Lung (tissue), 12 donors: ENCODE data around the gene KLK8. TPM values are rescaled to one million over a fixed set of nuclear protein-coding genes. Genes with fewer than 3 reads are reported as not detected.
A peak's percentile ranks its signal among the peaks of the same experiment; 100 is the strongest.

Experiments
- ATAC-seq: fragments of 200-7000 bp; cut with Tn5 transposase; one replicate; pipeline ENCODE4 v1.9.1; 2020; ENCODE audit warnings: moderate number of reproducible peaks; ENCODE audit not compliant: insufficient read depth, low FRiP score
- DNase-seq, 3 donors: peaks; one replicate each; pipeline ENCODE4 v3.0.0-alpha.2; 2013 to 2017
- H3K27ac ChIP-seq, 2 donors: one replicate each; pipeline ENCODE4 v1.5.1; 2013; ENCODE audit warnings: mild to moderate bottlenecking in 2 of 2, moderate library complexity in 2 of 2, control low read depth in 1 of 2, inconsistent platforms in 1 of 2, low read depth in 1 of 2, low read length in 1 of 2
- H3K27me3 ChIP-seq, 3 donors: one replicate each; pipeline ENCODE4 v1.5.1; 2013; ENCODE audit warnings: low read length in 2 of 3; ENCODE audit not compliant: control insufficient read depth in 3 of 3, insufficient read depth in 3 of 3
- H3K36me3 ChIP-seq, 4 donors: one replicate each; pipeline ENCODE4 v1.5.1; 2013; ENCODE audit warnings: low read length in 4 of 4, mild to moderate bottlenecking in 1 of 4, moderate library complexity in 1 of 4; ENCODE audit not compliant: control insufficient read depth in 4 of 4, insufficient read depth in 4 of 4
- H3K4me1 ChIP-seq, 5 donors: one replicate each; pipeline ENCODE4 v1.5.1; 2013; ENCODE audit warnings: low read length in 5 of 5, mild to moderate bottlenecking in 2 of 5, moderate library complexity in 1 of 5; ENCODE audit not compliant: control insufficient read depth in 5 of 5, insufficient read depth in 5 of 5
- H3K4me3 ChIP-seq: one replicate; pipeline ENCODE4 v1.5.1; 2013; ENCODE audit warnings: mild to moderate bottlenecking, control low read depth, moderate library complexity
- H3K9ac ChIP-seq, 2 donors: one replicate each; pipeline ENCODE4 v1.5.1; 2013; ENCODE audit warnings: low read length in 2 of 2, control low read depth in 1 of 2; ENCODE audit not compliant: insufficient read depth in 1 of 2
- H3K9me3 ChIP-seq, 4 donors: one replicate each; pipeline ENCODE4 v1.5.1; 2013; ENCODE audit warnings: low read length in 3 of 4, mild to moderate bottlenecking in 1 of 4, moderate library complexity in 1 of 4; ENCODE audit not compliant: control insufficient read depth in 4 of 4, insufficient read depth in 3 of 4
- CTCF ChIP-seq: IDR thresholded peaks from 2 replicates; pipeline ENCODE4 v1.5.1; 2012; ENCODE audit warnings: mild to moderate bottlenecking; ENCODE audit errors: control extremely low read depth, extremely low read depth
- WGBS, 2 donors: extraction: QIAGEN DNeasy Blood & Tissue Kit; methylation state at CpG; one replicate each; pipeline ENCODE4 v1.1.7; 2013; 5-methylcytosine and 5-hydroxymethylcytosine counted together
- polyA plus RNA-seq, 2 donors: library from polyadenylated mRNA; stranded (reverse); fragments of 200-250 nt; gene quantifications; one replicate each; pipeline ENCODE4 v1.2.1, GENCODE V29; 2013
- total RNA-seq, 2 donors: library from RNA; depleted of rRNA in 1 of 2; stranded (reverse); fragments of >200 nt in 1 of 2; gene quantifications; one replicate each; pipeline ENCODE4 v1.2.1, GENCODE V29; 2014 to 2021
- donor health status: control.
- donor health status: control.
- donor health status: Bipolar disorder and iron deficiency.
- donor health status: healthy.
- donor health status: DM: yes; HTN: yes; CAD: no.

Gene KLK8
- total and polyA plus RNA-seq, 4 donors: 0.39 to 0.74 TPM; not detected in 2

GRCh38 chr19:50952910-50953309 is 48.5 kb downstream of the KLK8 start, which contains the start of gene KLK5:
Gene KLK5 (minus strand): TSS chr19:50953038. CDS start chr19:50952657, 381 bp downstream.
- DNase-seq (peak in 1 of 3 donors; percentile 1), ATAC-seq (no peak)
- WGBS, 2 donors: 11 to 15% methylated on average over 7 of the region's 7 CpGs
- no peak within 1 kb of the TSS for H3K4me3 ChIP-seq
- peaks cover 0 to 6% (median 4%) of the 10 kb centered on the region in 3 donors for H3K27me3 ChIP-seq
- TF ChIP-seq CTCF: no peak
- no peaks in the 10 kb centered on the region for H3K36me3 ChIP-seq
- peaks cover 0 to 2% (median 0%) of the 10 kb centered on the region in 4 donors for H3K9me3 ChIP-seq
- no peak within 1 kb of the TSS for H3K9ac ChIP-seq
- H3K4me1 ChIP-seq: no peaks in the 10 kb centered on the region
- no peak within 1 kb of the TSS for H3K27ac ChIP-seq

- no peaks in the 10 kb centered on the region for H3K4me1 ChIP-seq
- DNase-seq (no peak), ATAC-seq (no peak)
- H3K27me3 ChIP-seq: peaks cover 0 to 6% (median 4%) of the 10 kb centered on the region in 3 donors
- WGBS, 2 donors: 48 to 75% methylated on average over 19 of the region's 19 CpGs
- no peak for TF ChIP-seq CTCF
- H3K9ac ChIP-seq: no peak overlapping the region
- H3K27ac ChIP-seq: no peak overlapping the region
- no peak overlapping the region for H3K4me3 ChIP-seq
- no peaks in the 10 kb centered on the region for H3K36me3 ChIP-seq
- peaks cover 0 to 2% (median 0%) of the 10 kb centered on the region in 4 donors for H3K9me3 ChIP-seq
Measured at GRCh38 chr19:50949861-50950260, 51.5 kb downstream of the KLK8 start.

GRCh38 chr19:50947123-50947522 is 54.3 kb downstream of the KLK8 start:
- H3K36me3 ChIP-seq: no peaks in the 10 kb centered on the region
- no peak for TF ChIP-seq CTCF
- WGBS, 2 donors: 82 to 86% methylated on average over 4 of the region's 4 CpGs
- no peak overlapping the region for H3K9ac ChIP-seq
- H3K4me1 ChIP-seq: no peaks in the 10 kb centered on the region
- no peak overlapping the region for H3K4me3 ChIP-seq
- H3K27ac ChIP-seq: no peak overlapping the region
- ATAC-seq (no peak), DNase-seq (no peak)
- H3K9me3 ChIP-seq: peaks cover 0 to 2% (median 0%) of the 10 kb centered on the region in 4 donors
- H3K27me3 ChIP-seq: peaks cover 0 to 6% (median 0%) of the 10 kb centered on the region in 3 donors

Other genes with a start within 250 kb of the KLK8 start
- gene GPR32, start 231.1 kb downstream of the KLK8 start, total RNA-seq: not detected
- not detected for gene GPR32, start 231.1 kb downstream of the KLK8 start, polyA plus RNA-seq
- gene ACP4, start 211.2 kb downstream of the KLK8 start, total RNA-seq: not detected
- gene ACP4, start 211.2 kb downstream of the KLK8 start, polyA plus RNA-seq: not detected
- gene KLK1, start 177.8 kb downstream of the KLK8 start, total RNA-seq: under 1 TPM in 1 of 2 donors, not detected in 1; 0.92 TPM
- gene KLK1, start 177.8 kb downstream of the KLK8 start, polyA plus RNA-seq: under 1 TPM; 0.25 to 0.83 TPM
- not detected for gene KLK15, start 168.0 kb downstream of the KLK8 start, total RNA-seq
- gene KLK15, start 168.0 kb downstream of the KLK8 start, polyA plus RNA-seq: not detected
- not detected for gene KLK3, start 146.7 kb downstream of the KLK8 start, total RNA-seq
- gene KLK3, start 146.7 kb downstream of the KLK8 start, polyA plus RNA-seq: not detected
- gene KLK2, start 128.2 kb downstream of the KLK8 start, total RNA-seq: not detected
- not detected for gene KLK2, start 128.2 kb downstream of the KLK8 start, polyA plus RNA-seq
- not detected for gene KLK4, start 90.2 kb downstream of the KLK8 start, total RNA-seq
- under 1 TPM; 0.03 to 0.26 TPM for gene KLK4, start 90.2 kb downstream of the KLK8 start, polyA plus RNA-seq
- under 1 TPM in 1 of 2 donors, not detected in 1; 0.60 TPM for gene KLK5, start 48.6 kb downstream of the KLK8 start, total RNA-seq
- gene KLK5, start 48.6 kb downstream of the KLK8 start, polyA plus RNA-seq: under 1 TPM in 1 of 2 donors, not detected in 1; 0.06 TPM
- gene KLK6, start 32.0 kb downstream of the KLK8 start, total RNA-seq: not detected
- gene KLK6, start 32.0 kb downstream of the KLK8 start, polyA plus RNA-seq: not detected
- gene KLK7, start 17.7 kb downstream of the KLK8 start, total RNA-seq: under 1 TPM in 1 of 2 donors, not detected in 1; 0.31 TPM
- under 1 TPM; 0.05 to 0.14 TPM for gene KLK7, start 17.7 kb downstream of the KLK8 start, polyA plus RNA-seq
- 10 to 100 TPM in 1 of 2 donors, 1 to 10 TPM in 1; 9.8 to 24.3 TPM for gene KLK10, start 18.1 kb upstream of the KLK8 start, total RNA-seq
- 10 to 100 TPM; 15.5 to 34.2 TPM for gene KLK10, start 18.1 kb upstream of the KLK8 start, polyA plus RNA-seq
- 10 to 100 TPM; 14.1 to 38.6 TPM for gene KLK11, start 25.0 kb upstream of the KLK8 start, total RNA-seq
- 10 to 100 TPM; 15.3 to 23.6 TPM for gene KLK11, start 25.0 kb upstream of the KLK8 start, polyA plus RNA-seq
- gene KLK12, start 33.4 kb upstream of the KLK8 start, total RNA-seq: 10 to 100 TPM in 1 of 2 donors, 1 to 10 TPM in 1; 7.3 to 14.4 TPM
- gene KLK12, start 33.4 kb upstream of the KLK8 start, polyA plus RNA-seq: 1 to 10 TPM; 1.9 to 9.5 TPM
- 1 to 10 TPM in 1 of 2 donors, under 1 TPM in 1; 0.65 to 9.3 TPM for gene KLK13, start 63.5 kb upstream of the KLK8 start, total RNA-seq
- 1 to 10 TPM; 1.7 to 4.5 TPM for gene KLK13, start 63.5 kb upstream of the KLK8 start, polyA plus RNA-seq
- gene KLK14, start 81.3 kb upstream of the KLK8 start, total RNA-seq: 1 to 10 TPM in 1 of 2 donors, under 1 TPM in 1; 0.46 to 3.9 TPM
- gene KLK14, start 81.3 kb upstream of the KLK8 start, polyA plus RNA-seq: 1 to 10 TPM in 1 of 2 donors, under 1 TPM in 1; 0.49 to 1.3 TPM
- 1 to 10 TPM; 3.2 to 9.8 TPM for gene CTU1, start 106.8 kb upstream of the KLK8 start, total RNA-seq
- gene CTU1, start 106.8 kb upstream of the KLK8 start, polyA plus RNA-seq: 1 to 10 TPM; 2.5 to 4.4 TPM
- gene SIGLEC9, start 123.3 kb upstream of the KLK8 start, total RNA-seq: 10 to 100 TPM in 1 of 2 donors, 1 to 10 TPM in 1; 4.5 to 25.7 TPM
- 10 to 100 TPM in 1 of 2 donors, 1 to 10 TPM in 1; 4.3 to 57.0 TPM for gene SIGLEC9, start 123.3 kb upstream of the KLK8 start, polyA plus RNA-seq
- gene SIGLEC7, start 140.7 kb upstream of the KLK8 start, total RNA-seq: 10 to 100 TPM in 1 of 2 donors, 1 to 10 TPM in 1; 6.3 to 13.4 TPM
- 10 to 100 TPM in 1 of 2 donors, 1 to 10 TPM in 1; 2.1 to 29.3 TPM for gene SIGLEC7, start 140.7 kb upstream of the KLK8 start, polyA plus RNA-seq
- gene CD33, start 223.5 kb upstream of the KLK8 start, total RNA-seq: 10 to 100 TPM in 1 of 2 donors, 1 to 10 TPM in 1; 7.0 to 20.2 TPM
- 10 to 100 TPM; 13.4 to 40.2 TPM for gene CD33, start 223.5 kb upstream of the KLK8 start, polyA plus RNA-seq
- gene SIGLECL1, start 249.5 kb upstream of the KLK8 start, total RNA-seq: not detected
- gene SIGLECL1, start 249.5 kb upstream of the KLK8 start, polyA plus RNA-seq: under 1 TPM in 1 of 2 donors, not detected in 1; 0.03 TPM